ENCODE data around the gene ANAPC5. TPM values are rescaled to one million over a fixed set of nuclear protein-coding genes. Genes with fewer than 3 reads are reported as not detected.

ANAPC5 gene
- total RNA-seq, 1 experiment from 2014 or later = 116 TPM

DNA sequence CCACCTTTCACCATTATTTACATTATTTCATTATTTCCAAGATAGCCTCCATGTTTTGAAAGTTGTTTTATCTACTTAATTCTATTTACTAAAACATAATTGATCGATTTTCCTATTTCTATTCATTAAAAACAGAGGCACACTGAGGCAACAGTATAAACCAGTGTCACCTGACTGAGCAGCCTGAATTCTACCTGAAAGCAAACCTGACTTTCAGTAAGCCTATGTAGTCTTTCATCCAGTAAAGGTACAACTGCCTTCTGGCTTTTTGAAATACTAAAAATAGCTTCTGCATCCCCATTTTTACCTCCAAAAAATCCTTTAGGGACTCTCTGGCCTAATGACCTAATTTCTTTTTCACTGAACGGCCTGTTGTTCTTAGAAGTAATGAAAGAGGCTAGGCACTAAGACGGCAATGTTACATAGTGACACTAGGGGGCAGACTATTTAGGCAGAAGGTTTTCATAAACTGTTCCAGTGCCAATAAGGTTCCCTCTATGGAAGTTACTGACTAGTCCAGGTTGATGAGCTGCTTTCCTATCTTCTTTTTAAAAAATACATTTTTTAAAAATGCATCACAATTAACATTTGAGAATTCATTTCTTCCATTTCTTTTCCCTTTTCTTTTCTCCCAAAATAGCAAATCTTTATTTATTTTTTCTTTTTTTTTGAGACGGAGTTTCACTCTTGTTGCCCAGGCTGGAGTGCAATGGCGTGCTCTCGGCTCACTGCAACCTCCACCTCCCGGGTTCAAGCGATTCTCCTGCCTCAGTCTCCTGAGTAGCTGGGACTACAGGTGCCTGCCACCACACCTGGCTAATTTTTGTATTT is 17.5 kb downstream of the ANAPC5 start:
- no peaks in the 10 kb centered on the region for H3K27me3 Mint-ChIP-seq (ENCODE audit: low read depth)
- peaks cover 61% of the 10 kb centered on the region for H3K36me3 Mint-ChIP-seq
- no peak overlapping the region for H3K4me3 Mint-ChIP-seq
- POLR2A ChIA-PET = no interaction called here
- ATAC-seq (peak; percentile 86), DNase-seq (ENCODE audit: low spot score) (no peak)
- CTCF ChIA-PET = interaction anchor here (0.6 to 1.8 kb wide), 9 partner anchors 8 to 1792 kb away, joined by 3 to 8 read pairs (median 4); partner anchors contain the start of gene RNF34
- H3K9me3 Mint-ChIP-seq = no peaks in the 10 kb centered on the region
- TF ChIP-seq, protein P1, sequence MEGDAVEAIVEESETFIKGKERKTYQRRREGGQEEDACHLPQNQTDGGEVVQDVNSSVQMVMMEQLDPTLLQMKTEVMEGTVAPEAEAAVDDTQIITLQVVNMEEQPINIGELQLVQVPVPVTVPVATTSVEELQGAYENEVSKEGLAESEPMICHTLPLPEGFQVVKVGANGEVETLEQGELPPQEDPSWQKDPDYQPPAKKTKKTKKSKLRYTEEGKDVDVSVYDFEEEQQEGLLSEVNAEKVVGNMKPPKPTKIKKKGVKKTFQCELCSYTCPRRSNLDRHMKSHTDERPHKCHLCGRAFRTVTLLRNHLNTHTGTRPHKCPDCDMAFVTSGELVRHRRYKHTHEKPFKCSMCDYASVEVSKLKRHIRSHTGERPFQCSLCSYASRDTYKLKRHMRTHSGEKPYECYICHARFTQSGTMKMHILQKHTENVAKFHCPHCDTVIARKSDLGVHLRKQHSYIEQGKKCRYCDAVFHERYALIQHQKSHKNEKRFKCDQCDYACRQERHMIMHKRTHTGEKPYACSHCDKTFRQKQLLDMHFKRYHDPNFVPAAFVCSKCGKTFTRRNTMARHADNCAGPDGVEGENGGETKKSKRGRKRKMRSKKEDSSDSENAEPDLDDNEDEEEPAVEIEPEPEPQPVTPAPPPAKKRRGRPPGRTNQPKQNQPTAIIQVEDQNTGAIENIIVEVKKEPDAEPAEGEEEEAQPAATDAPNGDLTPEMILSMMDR (IDR thresholded peaks at IDR 0.05) = peak; percentile 75
- no peak for TF ChIP-seq ZNF512 (CRISPR knock-in tag; IDR thresholded peaks at IDR 0.05; ENCODE audit: borderline replicate concordance)
- no peak for TF ChIP-seq ZNF317 (CRISPR knock-in tag; IDR thresholded peaks at IDR 0.05; ENCODE audit: borderline replicate concordance, low read depth)
- no peak overlapping the region for H3K27ac Mint-ChIP-seq
- H3K4me1 Mint-ChIP-seq = 0 out of 2 replicates have a peak, but pooled peaks cover 4% of the 10 kb centered on the region

DNA sequence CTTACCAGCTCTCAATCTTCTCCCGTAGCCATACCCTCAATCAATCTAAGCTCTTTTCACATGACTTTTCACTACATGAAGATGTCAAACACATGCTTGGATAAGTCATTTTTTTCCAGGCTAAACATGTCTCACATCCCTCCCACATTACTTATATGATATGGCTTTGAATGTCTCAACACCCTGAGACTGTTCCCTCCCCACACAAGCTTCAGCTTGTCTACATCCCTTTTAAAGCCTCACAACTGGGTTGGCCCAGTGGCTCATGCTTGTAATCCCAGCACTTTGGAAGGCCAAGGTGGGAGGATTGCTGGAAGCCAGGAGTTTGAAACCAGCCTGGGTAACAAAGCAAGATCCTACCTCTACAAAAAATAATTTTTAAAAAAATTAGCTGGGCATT is 18.5 kb downstream of the ANAPC5 start:
- Mint-ChIP-seq H3K27ac (no peak overlapping the region), H3K4me3 (no peak overlapping the region), H3K4me1 (0 out of 2 replicates have a peak, but pooled peaks cover 4% of the 10 kb centered on the region), H3K27me3 (ENCODE audit: low read depth) (no peaks in the 10 kb centered on the region), H3K36me3 (peaks cover 63% of the 10 kb centered on the region), H3K9me3 (no peaks in the 10 kb centered on the region)
- CTCF ChIA-PET = interaction anchor here (0.5 to 1.0 kb wide), 2 partner anchors 36 to 109 kb away, joined by 3 to 5 read pairs; no protein-coding TSS in a partner anchor
- POLR2A ChIA-PET = no interaction called here
- DNase-seq (ENCODE audit: low spot score) = no peak
- no peak for TF ChIP-seq ZNF281 (CRISPR knock-in tag; IDR thresholded peaks at IDR 0.05)
- TF ChIP-seq KAT7 (CRISPR knock-in tag; IDR thresholded peaks at IDR 0.05; ENCODE audit: borderline replicate concordance) = no peak
- no peak for TF ChIP-seq CDX4 (CRISPR knock-in tag; IDR thresholded peaks at IDR 0.05; ENCODE audit: borderline replicate concordance)
- no peak for TF ChIP-seq JAZF1 (CRISPR knock-in tag; IDR thresholded peaks at IDR 0.05)
- TF ChIP-seq ZBTB43 (CRISPR knock-in tag; IDR thresholded peaks at IDR 0.05) = no peak
- TF ChIP-seq NR2C2 (CRISPR knock-in tag; IDR thresholded peaks at IDR 0.05) = no peak
- TF ChIP-seq, protein P1 (IDR thresholded peaks at IDR 0.05) = no peak
- no peak for TF ChIP-seq MYBL2 (CRISPR knock-in tag; IDR thresholded peaks at IDR 0.05)
- TF ChIP-seq ZNF396 (CRISPR knock-in tag; IDR thresholded peaks at IDR 0.05; ENCODE audit: borderline replicate concordance) = no peak
- TF ChIP-seq JUN (CRISPR knock-in tag; IDR thresholded peaks at IDR 0.05) = no peak
- no peak for TF ChIP-seq ELF4 (CRISPR knock-in tag; IDR thresholded peaks at IDR 0.05; ENCODE audit: low read depth)
- TF ChIP-seq, protein P2, sequence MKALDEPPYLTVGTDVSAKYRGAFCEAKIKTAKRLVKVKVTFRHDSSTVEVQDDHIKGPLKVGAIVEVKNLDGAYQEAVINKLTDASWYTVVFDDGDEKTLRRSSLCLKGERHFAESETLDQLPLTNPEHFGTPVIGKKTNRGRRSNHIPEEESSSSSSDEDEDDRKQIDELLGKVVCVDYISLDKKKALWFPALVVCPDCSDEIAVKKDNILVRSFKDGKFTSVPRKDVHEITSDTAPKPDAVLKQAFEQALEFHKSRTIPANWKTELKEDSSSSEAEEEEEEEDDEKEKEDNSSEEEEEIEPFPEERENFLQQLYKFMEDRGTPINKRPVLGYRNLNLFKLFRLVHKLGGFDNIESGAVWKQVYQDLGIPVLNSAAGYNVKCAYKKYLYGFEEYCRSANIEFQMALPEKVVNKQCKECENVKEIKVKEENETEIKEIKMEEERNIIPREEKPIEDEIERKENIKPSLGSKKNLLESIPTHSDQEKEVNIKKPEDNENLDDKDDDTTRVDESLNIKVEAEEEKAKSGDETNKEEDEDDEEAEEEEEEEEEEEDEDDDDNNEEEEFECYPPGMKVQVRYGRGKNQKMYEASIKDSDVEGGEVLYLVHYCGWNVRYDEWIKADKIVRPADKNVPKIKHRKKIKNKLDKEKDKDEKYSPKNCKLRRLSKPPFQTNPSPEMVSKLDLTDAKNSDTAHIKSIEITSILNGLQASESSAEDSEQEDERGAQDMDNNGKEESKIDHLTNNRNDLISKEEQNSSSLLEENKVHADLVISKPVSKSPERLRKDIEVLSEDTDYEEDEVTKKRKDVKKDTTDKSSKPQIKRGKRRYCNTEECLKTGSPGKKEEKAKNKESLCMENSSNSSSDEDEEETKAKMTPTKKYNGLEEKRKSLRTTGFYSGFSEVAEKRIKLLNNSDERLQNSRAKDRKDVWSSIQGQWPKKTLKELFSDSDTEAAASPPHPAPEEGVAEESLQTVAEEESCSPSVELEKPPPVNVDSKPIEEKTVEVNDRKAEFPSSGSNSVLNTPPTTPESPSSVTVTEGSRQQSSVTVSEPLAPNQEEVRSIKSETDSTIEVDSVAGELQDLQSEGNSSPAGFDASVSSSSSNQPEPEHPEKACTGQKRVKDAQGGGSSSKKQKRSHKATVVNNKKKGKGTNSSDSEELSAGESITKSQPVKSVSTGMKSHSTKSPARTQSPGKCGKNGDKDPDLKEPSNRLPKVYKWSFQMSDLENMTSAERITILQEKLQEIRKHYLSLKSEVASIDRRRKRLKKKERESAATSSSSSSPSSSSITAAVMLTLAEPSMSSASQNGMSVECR (CRISPR knock-in tag; IDR thresholded peaks at IDR 0.05; ENCODE audit: borderline replicate concordance) = no peak
- no peak for TF ChIP-seq ZNF263 (CRISPR knock-in tag; IDR thresholded peaks at IDR 0.05; ENCODE audit: low read depth)
- no peak for TF ChIP-seq TEAD1 (CRISPR knock-in tag; IDR thresholded peaks at IDR 0.05)
- TF ChIP-seq GTF2I (CRISPR knock-in tag; conservative IDR thresholded peaks at IDR 0.05) = no peak
- TF ChIP-seq SMAD3 (CRISPR knock-in tag; IDR thresholded peaks at IDR 0.05; ENCODE audit: borderline replicate concordance) = no peak
- ATAC-seq = no peak
